Mucosa of stomach (tissue), 1 donor: ENCODE results near the gene ABCA13.

ENCODE experiments used
- H3K27me3 ChIP-seq: one replicate; pipeline ENCODE4 v1.7.0; 2013; ENCODE audit warnings: mild to moderate bottlenecking, low read length; ENCODE audit not compliant: control insufficient read depth, insufficient read depth
- H3K36me3 ChIP-seq: one replicate; pipeline ENCODE4 v1.7.0; 2013; ENCODE audit warnings: low read length; ENCODE audit not compliant: control insufficient read depth, insufficient read depth
- H3K4me1 ChIP-seq: one replicate; pipeline ENCODE4 v1.7.0; 2013; ENCODE audit warnings: mild to moderate bottlenecking, low read length; ENCODE audit not compliant: control insufficient read depth, insufficient read depth
- H3K4me3 ChIP-seq: one replicate; pipeline ENCODE4 v1.7.0; 2013; ENCODE audit warnings: low read length
- H3K9ac ChIP-seq: one replicate; pipeline ENCODE4 v1.7.0; 2013; ENCODE audit warnings: mild to moderate bottlenecking, low read length, moderate library complexity
- H3K9me3 ChIP-seq: one replicate; pipeline ENCODE4 v1.7.0; 2013; ENCODE audit warnings: mild to moderate bottlenecking, low read length, moderate library complexity; ENCODE audit not compliant: control insufficient read depth
- donor health status: Pancreatic carcinoma.

ABCA13 gene

GRCh38 chr7:48611993-48612392 lies 440.7 kb downstream of the ABCA13 start:
- H3K9ac ChIP-seq = no peak overlapping the region
- H3K4me3 ChIP-seq = no peak overlapping the region
- no peaks in the 10 kb centered on the region for H3K4me1 ChIP-seq
- H3K9me3 ChIP-seq = no peaks in the 10 kb centered on the region
- no peaks in the 10 kb centered on the region for H3K27me3 ChIP-seq
- no peaks in the 10 kb centered on the region for H3K36me3 ChIP-seq

- Histone ChIP-seq H3K36me3 (no peaks in the 10 kb centered on the region), H3K4me1 (no peaks in the 10 kb centered on the region), H3K9ac (no peak overlapping the region), H3K27me3 (no peaks in the 10 kb centered on the region), H3K4me3 (no peak overlapping the region), H3K9me3 (no peaks in the 10 kb centered on the region)
Measured at GRCh38 chr7:48617508-48617907, 446.2 kb downstream of the ABCA13 start.

GRCh38 chr7:48617993-48618392 lies 446.7 kb downstream of the ABCA13 start:
- no peaks in the 10 kb centered on the region for H3K27me3 ChIP-seq
- H3K36me3 ChIP-seq = no peaks in the 10 kb centered on the region
- no peak overlapping the region for H3K4me3 ChIP-seq
- no peaks in the 10 kb centered on the region for H3K4me1 ChIP-seq
- no peaks in the 10 kb centered on the region for H3K9me3 ChIP-seq
- no peak overlapping the region for H3K9ac ChIP-seq

- H3K27me3 ChIP-seq = no peaks in the 10 kb centered on the region
Measured at GRCh38 chr7:48621076-48621475, 449.8 kb downstream of the ABCA13 start.

GRCh38 chr7:48627164-48627563 lies 455.9 kb downstream of the ABCA13 start:
- Histone ChIP-seq H3K36me3 (no peaks in the 10 kb centered on the region), H3K4me3 (no peak overlapping the region), H3K9me3 (no peaks in the 10 kb centered on the region), H3K9ac (no peak overlapping the region), H3K4me1 (no peaks in the 10 kb centered on the region), H3K27me3 (no peaks in the 10 kb centered on the region)

More at GRCh38 chr7:48621076-48621475, 449.8 kb downstream of the ABCA13 start:
- H3K36me3 ChIP-seq = no peaks in the 10 kb centered on the region
- no peak overlapping the region for H3K4me3 ChIP-seq
- no peaks in the 10 kb centered on the region for H3K9me3 ChIP-seq
- H3K4me1 ChIP-seq = no peaks in the 10 kb centered on the region
- H3K9ac ChIP-seq = no peak overlapping the region

GRCh38 chr7:48628793-48629349 lies 457.6 kb downstream of the ABCA13 start:
- H3K9me3 ChIP-seq = no peaks in the 10 kb centered on the region

GRCh38 chr7:48634116-48634632 lies 462.9 kb downstream of the ABCA13 start:
- H3K27me3 ChIP-seq = no peaks in the 10 kb centered on the region
- no peaks in the 10 kb centered on the region for H3K4me1 ChIP-seq
- no peaks in the 10 kb centered on the region for H3K9me3 ChIP-seq
- H3K36me3 ChIP-seq = no peaks in the 10 kb centered on the region
- H3K9ac ChIP-seq = no peak overlapping the region
- H3K4me3 ChIP-seq = no peak overlapping the region

More at GRCh38 chr7:48628793-48629349, 457.6 kb downstream of the ABCA13 start:
- no peaks in the 10 kb centered on the region for H3K4me1 ChIP-seq
- no peaks in the 10 kb centered on the region for H3K36me3 ChIP-seq
- no peaks in the 10 kb centered on the region for H3K27me3 ChIP-seq
- no peak overlapping the region for H3K9ac ChIP-seq
- no peak overlapping the region for H3K4me3 ChIP-seq

- Histone ChIP-seq H3K4me3 (no peak overlapping the region), H3K9ac (no peak overlapping the region), H3K9me3 (no peaks in the 10 kb centered on the region), H3K4me1 (no peaks in the 10 kb centered on the region), H3K27me3 (no peaks in the 10 kb centered on the region), H3K36me3 (no peaks in the 10 kb centered on the region)
Measured at GRCh38 chr7:48635796-48636195, 464.5 kb downstream of the ABCA13 start.

GRCh38 chr7:48636391-48637015 lies 465.2 kb downstream of the ABCA13 start:
- Histone ChIP-seq H3K4me1 (no peaks in the 10 kb centered on the region), H3K9me3 (no peaks in the 10 kb centered on the region), H3K9ac (no peak overlapping the region), H3K36me3 (no peaks in the 10 kb centered on the region), H3K27me3 (no peaks in the 10 kb centered on the region), H3K4me3 (no peak overlapping the region)

- Histone ChIP-seq H3K4me3 (no peak overlapping the region), H3K4me1 (no peaks in the 10 kb centered on the region), H3K36me3 (no peaks in the 10 kb centered on the region), H3K9me3 (no peaks in the 10 kb centered on the region), H3K27me3 (no peaks in the 10 kb centered on the region), H3K9ac (no peak overlapping the region)
Measured at GRCh38 chr7:48637382-48637781, 466.1 kb downstream of the ABCA13 start.

GRCh38 chr7:48638041-48638440 lies 466.8 kb downstream of the ABCA13 start:
- H3K27me3 ChIP-seq = no peaks in the 10 kb centered on the region
- H3K36me3 ChIP-seq = no peaks in the 10 kb centered on the region
- H3K9ac ChIP-seq = no peak overlapping the region
- H3K4me3 ChIP-seq = no peak overlapping the region
- no peaks in the 10 kb centered on the region for H3K4me1 ChIP-seq
- H3K9me3 ChIP-seq = no peaks in the 10 kb centered on the region

GRCh38 chr7:48643431-48644013 lies 472.3 kb downstream of the ABCA13 start:
- Histone ChIP-seq H3K36me3 (no peaks in the 10 kb centered on the region), H3K9me3 (no peaks in the 10 kb centered on the region), H3K4me1 (no peaks in the 10 kb centered on the region), H3K4me3 (no peak overlapping the region), H3K9ac (no peak overlapping the region), H3K27me3 (no peaks in the 10 kb centered on the region)
